ENCODE measurements around the gene ABHD5. TPM values are rescaled to one million over a fixed set of nuclear protein-coding genes. Genes with fewer than 3 reads are reported as not detected.

ABHD5 gene
- total RNA-seq, 1 experiment from 2014 or later, result 10.5 TPM

GRCh38 chr3:43748645-43749044 is 57.9 kb downstream of the ABHD5 start:
- H3K4me1 ChIP-seq (ENCODE audit: control insufficient read depth, insufficient read depth, low read length), result no peaks in the 10 kb centered on the region
- TF ChIP-seq POLR2AphosphoS5 (IDR thresholded peaks at IDR 0.05; ENCODE audit: low read depth, low read length), result no peak
- no peak for TF ChIP-seq SIN3A (IDR thresholded peaks at IDR 0.05; ENCODE audit: borderline replicate concordance, insufficient read depth, low read depth, low read length)
- no peak for TF ChIP-seq CTCF (IDR thresholded peaks at IDR 0.05)
- TF ChIP-seq REST (IDR thresholded peaks at IDR 0.05; ENCODE audit: insufficient read depth in 1 of 2, low read depth in 2 of 2, low read length in 1 of 2), result no peak
- no peak for TF ChIP-seq TCF7L2 (IDR thresholded peaks at IDR 0.05; ENCODE audit: low read depth, low read length)
- H3K36me3 ChIP-seq (ENCODE audit: control insufficient read depth, insufficient read depth, low read length), result no peaks in the 10 kb centered on the region
- no peak for ATAC-seq
- in situ Hi-C loops (cut with HindIII; ENCODE audit: low pct_unique_long_range_greater_than_20kb, low sequenced_read_pairs) (no loop called here), intact Hi-C loops (cut with micrococcal nuclease; ENCODE audit: unreplicated experiment) (no loop called here)
- ChIA-PET POLR2A (no interaction called here), CTCF (no interaction called here)
- no peak for DNase-seq (ENCODE audit: low read depth, low spot score)
- no TSS peak for BruUV-seq (replicated peaks)
- no peaks in the 10 kb centered on the region for H3K9me3 ChIP-seq (ENCODE audit: control insufficient read depth, insufficient read depth, low read depth, low read length)
- no peak overlapping the region for H3K4me3 ChIP-seq (ENCODE audit: low read depth in 2 of 2, low read length in 2 of 2)
- H3K27ac ChIP-seq (ENCODE audit: low read length), result no peak overlapping the region
- no peaks in the 10 kb centered on the region for H3K27me3 ChIP-seq (ENCODE audit: control insufficient read depth, insufficient read depth, low read length)

GRCh38 chr3:43752905-43753304 is 62.2 kb downstream of the ABHD5 start:
- in situ Hi-C loops (cut with HindIII; ENCODE audit: low pct_unique_long_range_greater_than_20kb, low sequenced_read_pairs) (no loop called here), intact Hi-C loops (cut with micrococcal nuclease; ENCODE audit: unreplicated experiment) (no loop called here)
- ATAC-seq, result no peak
- TF ChIP-seq TCF7L2 (IDR thresholded peaks at IDR 0.05; ENCODE audit: low read depth, low read length) (no peak), CTCF (IDR thresholded peaks at IDR 0.05) (no peak), REST (IDR thresholded peaks at IDR 0.05; ENCODE audit: insufficient read depth in 1 of 2, low read depth in 2 of 2, low read length in 1 of 2) (no peak), SIN3A (IDR thresholded peaks at IDR 0.05; ENCODE audit: borderline replicate concordance, insufficient read depth, low read depth, low read length) (no peak), POLR2AphosphoS5 (IDR thresholded peaks at IDR 0.05; ENCODE audit: low read depth, low read length) (no peak)
- POLR2A ChIA-PET, result no interaction called here
- H3K27me3 ChIP-seq (ENCODE audit: control insufficient read depth, insufficient read depth, low read length), result no peaks in the 10 kb centered on the region
- no peak overlapping the region for H3K27ac ChIP-seq (ENCODE audit: low read length)
- no TSS peak for BruUV-seq (replicated peaks)
- H3K9me3 ChIP-seq (ENCODE audit: control insufficient read depth, insufficient read depth, low read depth, low read length), result no peaks in the 10 kb centered on the region
- CTCF ChIA-PET, result no interaction called here
- H3K36me3 ChIP-seq (ENCODE audit: control insufficient read depth, insufficient read depth, low read length), result no peaks in the 10 kb centered on the region
- H3K4me3 ChIP-seq (ENCODE audit: low read depth in 2 of 2, low read length in 2 of 2), result no peak overlapping the region
- H3K4me1 ChIP-seq (ENCODE audit: control insufficient read depth, insufficient read depth, low read length), result no peaks in the 10 kb centered on the region
- DNase-seq (ENCODE audit: low read depth, low spot score), result no peak

Data from Panc1 (cell line).